Epithelial cell of proximal tubule (primary cell): ENCODE measurements around the gene C11orf54. TPM values are rescaled to one million over a fixed set of nuclear protein-coding genes. Genes with fewer than 3 reads are reported as not detected.

Experiments
- DNase-seq: peaks from one replicate; pipeline ENCODE4 v3.0.0-alpha.2; 2011; ENCODE audit warnings: low read depth
- H3K4me3 ChIP-seq: 2 replicates; pipeline ENCODE4 v1.5.1; 2011; ENCODE audit warnings: low read depth, mild to moderate bottlenecking, low read length
- CTCF ChIP-seq: conservative IDR thresholded peaks from 2 replicates; pipeline ENCODE4 v1.5.1; 2012; ENCODE audit warnings: low read depth, mild to moderate bottlenecking, low read length
- total RNA-seq: library from RNA; depleted of rRNA; stranded (reverse); fragments of >200 nt; gene quantifications from 2 replicates; pipeline ENCODE4 v1.2.3, GENCODE V29; 2015

C11orf54 gene
- total RNA-seq, 1 donor from 2014 or later: 24.6 TPM

DNA sequence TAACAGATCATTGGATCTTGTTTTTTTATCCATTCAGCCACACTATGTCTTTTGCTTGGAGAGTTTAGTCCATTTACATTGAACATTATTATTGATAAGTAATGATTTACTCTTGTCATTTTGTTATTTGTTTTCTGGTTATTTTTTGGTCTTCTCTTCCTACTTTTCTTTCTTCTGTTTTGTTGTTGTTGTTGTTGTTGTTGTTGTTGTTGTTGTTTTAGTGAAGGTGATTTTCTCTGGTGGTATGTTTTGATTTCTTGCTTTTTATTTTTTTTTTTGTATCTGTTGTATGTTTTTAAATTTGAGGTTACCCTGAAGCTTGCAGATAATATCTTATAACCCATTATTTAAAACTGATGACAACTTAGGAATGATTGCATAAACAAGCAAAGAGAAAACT, 28.8 kb upstream of the C11orf54 start:
- no peak for DNase-seq
- no peak for TF ChIP-seq CTCF
- no peak overlapping the region for H3K4me3 ChIP-seq

- DNase-seq: no peak
- TF ChIP-seq CTCF: no peak
- H3K4me3 ChIP-seq: no peak overlapping the region
These were observed 25.6 kb upstream of the C11orf54 start for GRCh38 chr11:93715797-93716396.

DNA sequence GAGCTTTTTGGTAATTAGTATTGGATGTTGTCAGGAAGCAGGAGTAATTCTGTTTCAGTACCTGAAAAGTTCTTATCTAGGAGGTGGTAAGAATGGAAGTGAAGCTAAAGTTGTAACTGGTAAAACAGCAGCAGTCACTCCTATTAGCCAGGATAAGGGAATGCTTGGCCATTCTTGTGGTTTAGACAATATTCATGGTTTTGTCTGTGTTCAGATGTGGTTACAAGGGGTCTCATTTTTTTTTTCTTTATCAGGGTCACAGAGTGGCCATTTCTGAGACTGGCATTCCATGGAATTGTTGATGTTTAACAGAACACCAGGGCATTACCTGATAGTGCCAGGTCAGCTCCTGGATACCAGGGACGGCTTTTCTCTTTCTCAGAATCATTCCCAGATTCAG, 24.0 kb upstream of the C11orf54 start:
- no peak for DNase-seq
- TF ChIP-seq CTCF: no peak
- no peak overlapping the region for H3K4me3 ChIP-seq

DNA sequence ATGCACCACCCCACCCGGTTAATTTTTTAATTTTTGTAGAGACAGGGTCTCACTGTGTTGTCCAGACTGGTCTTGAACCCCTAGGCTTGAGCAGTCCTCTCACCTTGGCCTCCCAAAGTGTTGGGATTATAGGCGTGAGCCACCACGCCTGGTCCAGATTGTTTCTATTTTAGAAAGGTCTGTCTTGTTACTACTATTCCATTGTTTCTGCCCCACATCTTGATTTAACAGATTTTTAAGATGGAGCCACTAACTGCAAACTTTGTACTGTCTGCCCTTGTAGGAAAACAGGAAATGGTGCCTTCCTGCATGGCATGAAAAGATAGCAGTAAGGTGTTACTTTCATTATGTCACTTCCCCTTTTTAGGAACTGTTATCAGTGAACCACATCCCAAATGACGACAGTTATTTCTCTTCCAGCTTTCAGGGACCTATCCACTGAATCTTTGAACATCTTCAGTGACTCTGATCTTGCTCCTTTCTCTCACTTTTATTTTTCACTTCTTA, 23.4 kb upstream of the C11orf54 start:
- DNase-seq: no peak
- no peak overlapping the region for H3K4me3 ChIP-seq
- TF ChIP-seq CTCF: no peak

- TF ChIP-seq CTCF: no peak
These were observed 22.2 kb upstream of the C11orf54 start for GRCh38 chr11:93719310-93719709.

DNA sequence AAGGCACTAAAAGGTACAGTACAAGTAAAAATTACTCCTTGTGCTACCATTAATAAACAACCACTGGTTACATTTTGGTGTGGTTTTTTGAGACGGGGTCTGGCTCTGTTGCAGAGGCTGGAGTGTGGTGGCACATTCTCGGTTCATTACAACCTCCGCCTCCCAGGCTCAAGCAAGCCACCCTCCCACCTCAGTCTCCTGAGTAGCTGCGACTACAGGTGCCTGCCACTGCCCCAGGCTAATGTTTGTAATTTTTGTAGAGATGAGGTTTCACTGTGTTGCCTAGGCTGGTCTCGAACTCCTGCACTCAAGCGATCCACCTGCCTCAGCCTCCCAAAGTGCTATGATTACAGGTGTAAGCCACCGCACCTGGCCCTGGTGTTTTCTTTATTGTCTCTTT, 20.9 kb upstream of the C11orf54 start:
- no peak overlapping the region for H3K4me3 ChIP-seq
- DNase-seq: no peak
- TF ChIP-seq CTCF: no peak

More at GRCh38 chr11:93719310-93719709, 22.2 kb upstream of the C11orf54 start:
- no peak for DNase-seq
- H3K4me3 ChIP-seq: no peak overlapping the region

DNA sequence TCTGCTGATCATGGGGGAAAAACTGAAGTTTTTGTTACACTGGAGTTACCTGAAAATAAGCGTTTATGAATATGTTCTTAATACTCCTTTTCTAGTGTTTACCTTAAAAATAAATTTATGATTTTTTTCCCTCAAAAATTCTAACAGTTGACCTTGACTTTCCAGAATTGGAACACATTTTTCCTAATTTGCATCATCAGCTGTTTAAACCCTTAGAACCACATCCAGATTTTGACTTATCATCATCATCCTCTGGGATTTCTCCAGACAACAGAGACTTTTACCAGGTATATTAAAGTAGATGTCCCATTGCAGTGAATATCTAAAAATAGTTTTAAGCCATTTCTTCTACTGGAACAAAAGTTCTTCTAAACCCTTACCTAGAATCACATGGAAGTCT, 17.4 kb upstream of the C11orf54 start:
- no peak for TF ChIP-seq CTCF
- DNase-seq: no peak

More for the DNA sequence above, 17.4 kb upstream of the C11orf54 start:
- H3K4me3 ChIP-seq: no peak overlapping the region
